NCI-H446 treated with DMSO at 0.1 percent for 48 hours (cell line): Measurements from ENCODE around the gene NPAS1.
"Not testable (repeated sequence)": the region's sequence is repeated elsewhere in the genome, so short reads cannot be mapped to it uniquely, and the experiment has no call there.

Experiments used
- DNase-seq: peaks from one replicate; lab custom pipeline; 2025; lab: John Stamatoyannopoulos, UW

The NPAS1 gene

DNA sequence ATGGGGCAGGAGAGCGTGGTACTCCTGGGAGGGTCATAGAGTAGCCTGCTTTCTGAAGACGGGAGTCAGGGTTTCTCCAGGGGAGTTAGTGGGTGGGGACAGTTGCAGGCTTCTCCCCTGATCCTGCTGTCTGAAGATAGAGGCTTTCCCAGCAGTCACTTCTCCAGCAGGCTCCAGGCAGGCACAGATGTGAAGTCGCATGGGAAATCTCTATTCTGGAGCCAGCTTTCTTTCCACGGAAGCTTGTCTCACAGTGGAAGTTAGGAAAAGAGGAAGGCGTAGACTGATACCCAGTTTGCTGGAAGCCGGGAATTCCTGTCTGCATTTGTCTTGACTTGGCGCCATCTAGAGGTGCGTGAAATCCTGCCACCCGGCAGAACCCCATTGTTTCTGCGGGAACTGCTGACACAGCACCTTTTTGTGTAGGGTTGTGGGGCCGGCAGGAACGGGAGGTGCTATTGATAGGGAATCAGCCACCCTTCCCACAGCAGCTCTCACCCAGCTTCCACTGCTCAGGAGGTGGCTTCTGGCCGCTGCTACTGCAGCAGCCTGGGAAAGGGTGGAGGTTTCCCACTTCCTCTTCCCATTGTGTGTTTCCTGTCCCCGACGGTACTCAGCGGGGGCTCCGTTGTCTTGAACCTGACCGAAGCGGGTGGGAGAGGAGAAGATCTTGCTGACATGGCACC lies 28.5 kb upstream of the NPAS1 start:
- peak; percentile 15 for DNase-seq

DNA sequence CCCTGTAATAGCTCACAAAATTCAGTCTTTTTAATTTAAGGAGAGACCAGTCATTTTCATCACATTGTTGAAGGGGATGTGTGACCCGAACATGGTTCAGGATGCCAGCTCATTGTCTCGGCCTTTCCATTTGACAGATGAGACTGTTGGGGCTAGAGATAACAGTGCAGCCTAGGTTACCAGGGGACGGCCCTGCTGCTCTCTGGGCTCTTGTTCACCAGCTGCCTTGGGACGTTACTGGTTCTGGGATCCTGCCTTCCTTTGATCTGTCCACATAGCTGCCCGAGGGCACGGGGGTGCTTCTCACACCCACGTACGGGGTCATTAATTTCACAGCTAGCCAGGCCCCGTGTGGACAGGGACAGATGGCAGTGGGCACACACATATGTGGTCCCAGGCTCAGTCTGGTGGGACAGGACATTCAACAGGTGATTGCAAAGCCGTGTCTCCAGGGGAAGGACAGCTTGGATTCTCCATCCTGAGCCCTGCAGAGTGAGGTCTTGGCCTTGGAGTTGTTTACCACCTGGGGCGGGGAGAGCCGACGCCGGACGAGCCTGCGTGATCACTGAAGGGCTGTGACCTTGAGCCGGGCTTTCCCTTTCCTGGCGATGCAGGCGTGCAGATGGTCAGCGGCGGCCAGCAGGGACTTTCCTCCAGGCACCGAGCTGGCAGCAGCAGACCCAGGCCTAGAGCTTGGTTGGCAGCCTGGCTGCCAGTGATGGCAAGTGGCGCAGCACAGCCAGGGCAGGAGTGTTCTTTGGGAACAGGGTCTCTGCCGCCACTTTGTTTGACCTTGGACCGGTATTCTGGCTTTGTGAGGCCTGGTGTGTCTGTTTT lies 26.7 kb upstream of the NPAS1 start:
- no peak for DNase-seq

DNA sequence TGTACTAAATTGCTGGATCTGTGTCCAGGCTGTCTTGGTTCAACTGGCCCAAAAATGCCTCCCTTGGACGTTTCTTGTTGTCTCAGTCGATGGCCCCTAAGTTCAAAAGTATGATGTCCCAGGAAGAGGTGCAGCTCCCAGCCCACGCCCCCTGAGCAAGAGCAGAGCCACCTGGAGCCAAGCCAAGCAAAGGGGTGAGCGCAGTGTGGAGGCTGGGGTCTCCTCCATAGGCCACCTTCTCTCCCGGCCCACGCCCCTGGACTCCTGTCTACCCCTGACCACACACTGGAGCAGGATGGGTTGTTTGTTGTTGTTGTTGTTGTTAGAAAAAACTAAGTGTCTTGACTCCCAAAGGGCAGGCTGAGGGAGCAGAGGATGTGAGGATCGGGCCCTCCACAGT lies 26.0 kb upstream of the NPAS1 start:
- DNase-seq = no peak

DNA sequence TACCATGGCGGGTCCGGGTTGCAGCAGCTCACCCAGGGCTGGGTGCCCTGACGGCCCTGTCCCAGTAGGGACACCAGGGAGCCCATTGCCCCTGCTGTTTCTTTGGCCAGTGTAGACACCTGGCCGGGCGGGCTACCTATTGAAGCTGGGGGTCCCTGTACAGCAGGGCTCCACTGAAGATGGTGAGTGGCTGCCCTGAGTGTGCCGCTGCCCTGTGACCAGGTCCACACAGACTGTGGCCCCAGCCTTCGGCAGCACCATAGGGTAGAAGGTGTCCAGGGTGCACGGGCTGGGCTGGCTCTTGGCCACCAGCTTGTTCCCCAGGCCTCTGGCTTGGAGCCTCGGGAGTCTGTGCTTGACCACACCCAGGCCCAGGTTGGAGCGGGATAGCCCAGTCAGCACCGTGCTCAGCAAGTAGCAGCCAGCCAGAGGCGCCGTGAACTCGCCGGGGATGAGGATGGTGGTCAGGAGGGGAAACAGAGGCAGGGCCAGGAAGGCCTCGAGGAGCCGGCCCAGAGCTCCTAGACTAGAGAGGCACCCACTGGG lies 25.4 kb upstream of the NPAS1 start:
- no peak for DNase-seq

DNA sequence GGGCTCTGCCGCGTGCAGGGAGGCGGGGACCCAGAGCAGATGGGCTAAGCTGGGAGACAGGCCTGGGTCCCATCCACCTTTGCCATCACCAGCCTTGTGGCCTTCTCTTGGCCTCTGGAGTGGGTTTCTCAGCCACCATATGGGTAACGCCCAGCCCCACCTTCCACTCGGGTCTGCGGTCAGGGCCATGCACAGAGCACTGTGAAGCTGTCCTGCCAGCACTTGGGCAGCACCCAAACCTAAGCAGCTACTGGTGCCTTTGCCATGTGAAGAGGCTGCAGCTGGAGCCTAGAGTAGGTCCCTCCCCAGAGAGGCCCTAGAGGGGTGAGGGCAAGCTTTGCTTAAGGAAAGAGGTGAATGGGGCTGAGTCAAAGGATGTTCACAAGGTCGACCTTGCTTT lies 24.1 kb upstream of the NPAS1 start:
- DNase-seq = no peak

DNA sequence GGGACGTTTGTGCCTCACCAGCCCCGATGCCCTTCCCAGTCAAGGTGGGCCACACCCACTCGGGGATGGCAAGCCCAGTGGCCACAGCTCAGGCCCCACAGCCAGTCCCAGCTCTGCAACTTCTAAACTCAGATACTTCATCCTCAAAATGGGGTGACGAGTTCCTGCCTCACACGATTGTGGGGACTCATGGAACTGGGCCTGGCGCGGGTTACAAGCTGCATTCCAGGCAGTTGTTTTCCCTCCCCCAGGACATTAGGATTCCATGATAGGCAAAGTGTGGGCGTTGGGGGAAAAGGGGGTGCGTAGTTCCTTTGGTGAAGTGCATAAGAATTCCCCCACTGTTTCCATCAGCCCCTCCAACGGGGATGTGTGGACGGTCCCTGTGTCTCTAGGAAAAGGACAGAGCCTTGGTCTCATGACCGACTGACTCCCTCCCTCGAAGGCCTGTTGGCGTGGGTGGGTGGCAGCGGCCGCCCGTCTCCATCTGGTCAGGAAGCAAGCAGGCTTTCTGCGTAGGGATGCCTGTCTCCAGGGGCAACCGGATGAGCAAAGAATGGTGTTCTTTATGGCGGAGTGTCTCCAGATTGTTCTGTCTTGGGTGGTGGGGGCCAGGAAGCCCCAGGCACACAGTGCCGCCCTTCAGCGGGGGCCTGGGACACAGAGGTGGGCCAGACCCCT lies 21.1 kb upstream of the NPAS1 start:
- no peak for DNase-seq

DNA sequence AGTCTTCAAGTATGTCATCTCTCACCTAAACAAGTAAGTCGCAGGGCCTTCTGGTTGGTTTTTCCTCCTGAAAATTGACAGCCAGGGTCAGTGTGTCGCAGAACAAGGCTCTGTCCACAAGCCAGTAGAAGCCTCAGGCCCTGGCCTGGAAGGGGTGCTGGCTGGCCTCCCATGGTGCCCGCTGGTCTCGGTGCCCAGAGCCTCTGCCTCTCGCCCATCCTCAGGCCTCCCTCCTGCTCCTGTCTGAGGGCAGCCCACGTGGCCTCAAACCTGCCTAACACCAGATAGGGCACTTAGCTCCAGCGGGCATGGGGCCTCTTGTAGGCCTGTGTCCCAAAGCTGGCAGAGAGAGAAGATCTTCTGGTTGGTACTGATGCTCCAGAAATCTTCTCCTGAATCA lies 20.3 kb upstream of the NPAS1 start:
- no peak for DNase-seq

DNA sequence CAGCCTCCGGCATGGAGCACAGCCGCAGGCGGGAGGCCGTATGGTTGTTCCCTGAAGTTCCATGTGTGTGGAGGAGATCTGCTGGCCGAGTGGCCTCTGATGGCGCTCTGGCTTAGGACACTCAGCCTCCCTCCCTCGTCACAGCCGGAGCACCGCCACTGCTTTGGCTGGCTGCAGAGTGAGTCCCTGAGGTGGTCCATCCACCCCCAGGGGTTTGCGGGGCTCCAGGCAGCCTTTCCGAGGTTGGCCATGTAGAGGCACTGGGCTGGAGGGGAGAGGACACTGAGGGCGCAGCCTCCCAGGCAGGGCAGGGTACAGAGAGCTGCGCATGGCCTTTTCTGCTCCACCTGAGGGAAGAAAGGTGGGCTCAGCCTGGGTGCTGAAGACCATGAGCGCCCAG lies 19.8 kb upstream of the NPAS1 start:
- DNase-seq = no peak

DNA sequence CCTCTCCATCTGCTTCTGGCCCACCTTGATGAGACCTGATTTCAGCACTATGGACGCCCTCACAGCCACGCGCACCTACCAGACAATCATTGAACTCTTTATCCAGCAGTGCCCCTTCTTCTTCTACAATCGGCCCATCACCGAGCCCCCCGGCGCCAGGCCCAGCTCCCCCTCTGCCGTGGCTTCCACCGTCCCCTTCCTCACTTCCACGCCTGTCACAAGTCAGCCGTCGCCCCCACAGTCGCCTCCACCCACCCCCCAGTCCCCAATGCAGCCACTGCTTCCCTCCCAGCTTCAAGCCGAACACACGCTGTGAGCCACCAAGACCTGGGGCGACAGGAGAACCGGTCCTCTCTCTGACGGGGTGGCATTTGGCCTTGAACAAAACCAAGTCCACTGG lies 19.3 kb upstream of the NPAS1 start:
- DNase-seq = no peak

DNA sequence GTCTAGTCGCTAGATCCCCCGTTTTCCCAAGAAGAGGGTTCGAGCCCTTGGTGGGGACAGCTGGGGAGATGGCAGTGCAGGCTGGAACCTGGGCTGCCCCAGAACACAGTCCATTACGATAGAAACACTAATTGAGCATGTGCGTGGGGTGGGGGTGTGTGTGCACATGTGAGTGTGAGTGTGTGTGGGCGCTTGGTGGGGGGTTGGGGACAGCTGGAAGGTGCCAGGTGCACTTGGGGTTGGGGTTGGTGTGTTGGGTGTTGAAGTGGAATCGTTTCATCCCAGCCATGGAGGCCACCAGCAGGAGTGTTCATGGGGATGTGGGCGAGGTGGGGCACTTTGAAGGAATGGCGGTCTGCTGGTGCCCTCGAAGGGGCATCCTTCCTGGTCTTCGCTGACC lies 18.1 kb upstream of the NPAS1 start:
- no peak for DNase-seq

DNA sequence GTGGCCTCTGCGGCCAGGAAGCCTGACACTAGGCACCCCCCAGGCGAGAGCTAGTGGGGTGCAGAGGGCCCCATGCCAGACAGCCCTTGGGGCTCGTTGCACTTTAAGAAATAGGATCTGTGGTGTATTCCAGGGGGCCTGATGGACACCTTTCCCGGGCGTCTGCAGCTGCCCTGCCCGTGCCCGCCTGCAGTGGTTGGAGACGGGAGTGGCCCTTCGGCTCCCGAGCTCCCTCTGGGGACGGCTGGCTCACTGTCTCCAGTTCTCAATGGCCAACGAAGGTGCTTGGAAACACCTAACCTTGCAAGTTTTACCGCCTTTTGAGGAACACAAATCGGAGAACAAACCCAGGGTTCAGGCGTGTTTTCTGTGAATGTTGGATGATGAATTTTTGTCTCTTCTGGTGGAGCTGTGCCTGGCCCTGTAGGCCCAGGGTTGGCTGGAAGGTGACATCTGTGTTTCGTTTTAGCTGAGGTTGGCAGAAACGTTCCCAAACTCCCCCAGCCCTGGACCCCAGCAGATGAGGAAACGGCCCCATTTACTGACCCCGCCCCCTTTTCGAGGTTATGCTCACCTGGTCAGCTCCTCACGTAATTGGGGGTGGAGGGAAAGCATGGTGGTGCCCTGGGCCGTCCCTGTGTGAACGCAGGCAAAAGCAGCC lies 17.4 kb upstream of the NPAS1 start:
- no peak for DNase-seq

DNA sequence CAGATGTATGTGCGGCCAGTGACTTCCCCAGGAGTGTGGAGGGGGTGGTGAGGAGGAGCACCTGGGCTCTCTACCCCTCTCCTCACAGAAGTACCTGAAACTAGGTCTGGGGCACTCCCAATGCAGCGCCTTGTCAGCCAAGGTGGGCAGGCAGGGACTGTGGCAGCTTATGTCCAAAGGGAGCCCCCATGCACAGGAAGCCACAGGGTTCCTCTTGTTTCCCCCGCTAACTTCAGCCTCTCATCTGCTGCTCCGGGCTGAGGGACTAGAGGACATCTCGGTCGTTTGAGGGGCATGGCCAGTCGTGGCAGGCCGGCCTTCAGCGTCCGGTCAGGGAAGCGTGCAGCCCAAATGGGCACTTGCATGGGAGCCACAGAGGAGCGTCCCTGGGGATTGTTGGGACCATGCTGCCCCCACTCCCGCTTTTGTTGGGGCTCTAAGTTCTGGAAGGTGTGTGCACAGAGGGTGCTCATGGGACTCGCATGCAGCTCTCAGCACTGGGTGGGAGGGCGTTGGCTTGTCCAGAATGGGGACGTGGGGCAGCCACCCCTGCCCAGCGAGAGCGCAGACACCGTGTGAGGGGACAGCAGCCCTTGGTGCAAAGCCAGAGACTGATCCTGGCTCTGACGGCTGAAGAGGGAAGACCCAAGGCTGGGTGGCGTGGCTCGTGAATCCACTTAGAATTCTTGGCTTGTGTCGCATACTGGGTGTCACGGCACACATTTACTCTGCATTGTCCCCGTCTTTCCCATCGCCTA lies 16.6 kb upstream of the NPAS1 start:
- no peak for DNase-seq

DNA sequence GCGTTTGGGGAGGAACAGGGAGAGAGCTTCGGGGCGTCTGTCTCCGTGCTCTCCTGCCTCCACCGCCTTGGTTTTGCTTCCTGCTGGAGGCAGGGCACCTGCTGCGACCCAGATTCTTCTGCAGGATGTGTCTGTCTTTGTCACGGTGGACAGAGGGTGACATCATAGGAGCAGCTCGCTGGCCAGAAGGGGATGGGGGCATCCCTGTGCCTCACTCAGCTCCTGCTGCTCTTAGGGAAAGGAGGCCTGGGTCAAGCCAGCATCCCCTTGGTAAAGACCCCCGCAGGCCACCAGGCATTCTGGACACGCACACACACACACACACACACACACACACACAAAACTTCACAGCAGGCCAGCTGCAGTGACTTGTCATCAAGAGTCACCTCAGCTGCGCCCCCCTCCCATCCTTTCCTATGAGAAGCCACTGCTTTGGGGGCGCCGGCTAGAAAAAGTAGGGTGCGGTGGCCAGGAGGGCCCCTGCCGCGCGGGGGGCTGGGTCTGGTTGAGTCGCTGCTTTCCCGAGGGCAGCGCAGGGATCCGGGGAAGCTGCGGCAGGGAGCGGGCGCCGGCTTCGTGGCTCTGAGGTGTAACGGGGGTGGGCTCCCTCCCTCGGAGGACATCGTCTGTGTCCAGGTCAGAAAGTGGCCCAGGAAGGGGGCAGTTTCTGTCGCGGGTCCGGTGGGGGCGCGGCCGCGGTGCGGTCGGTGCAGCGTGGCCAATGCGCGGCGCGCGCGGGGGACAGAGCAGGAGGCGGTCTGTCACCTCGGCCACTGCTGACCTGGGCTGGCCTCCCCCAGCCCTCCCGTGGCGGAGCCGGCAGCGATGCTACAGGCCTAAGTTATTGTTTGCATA lies 15.8 kb upstream of the NPAS1 start:
- DNase-seq = no peak

DNA sequence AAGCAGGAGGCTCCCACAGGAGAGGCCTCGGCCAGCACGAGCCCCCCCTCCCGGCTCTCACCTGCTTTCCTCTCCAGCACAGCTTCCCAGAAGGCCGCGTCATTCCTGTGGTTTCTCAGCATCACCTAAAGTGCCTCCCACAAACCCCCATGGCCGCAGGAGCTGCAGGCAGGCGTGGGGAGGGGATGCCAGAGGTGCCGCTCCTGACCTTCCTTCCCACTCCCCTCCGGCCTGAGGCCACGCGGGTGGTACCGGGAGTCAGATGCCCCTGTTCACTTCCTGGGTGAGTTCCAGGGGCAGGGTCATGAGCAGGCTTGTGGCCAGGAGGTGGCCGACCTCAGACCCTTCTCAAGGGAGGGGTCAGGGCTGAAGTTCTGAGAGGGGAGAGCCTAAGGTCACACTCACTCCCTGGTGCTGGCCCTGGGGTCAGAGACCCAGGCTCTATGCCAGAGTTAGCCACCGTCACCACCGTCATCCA lies 14.4 kb upstream of the NPAS1 start:
- no peak for DNase-seq

DNA sequence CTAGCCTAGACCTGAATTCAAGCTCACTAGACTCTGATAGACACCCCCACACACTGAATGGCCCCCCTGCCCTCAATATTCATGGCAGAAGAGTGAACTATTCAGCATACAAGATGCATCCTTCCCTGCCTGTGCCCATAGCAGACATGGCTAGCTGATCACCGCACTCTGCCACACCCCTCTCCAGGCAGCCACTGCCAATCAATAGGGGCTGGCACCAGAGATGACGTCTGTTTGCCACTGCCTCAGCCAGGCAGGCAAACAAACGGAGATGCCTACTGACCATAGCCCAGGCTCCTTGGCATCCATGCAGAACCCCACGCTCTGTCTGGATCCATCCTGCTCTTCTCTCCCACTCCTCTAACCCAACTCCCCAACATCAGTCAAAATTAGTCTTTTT lies 13.8 kb upstream of the NPAS1 start:
- peak; percentile 7 for DNase-seq

DNA sequence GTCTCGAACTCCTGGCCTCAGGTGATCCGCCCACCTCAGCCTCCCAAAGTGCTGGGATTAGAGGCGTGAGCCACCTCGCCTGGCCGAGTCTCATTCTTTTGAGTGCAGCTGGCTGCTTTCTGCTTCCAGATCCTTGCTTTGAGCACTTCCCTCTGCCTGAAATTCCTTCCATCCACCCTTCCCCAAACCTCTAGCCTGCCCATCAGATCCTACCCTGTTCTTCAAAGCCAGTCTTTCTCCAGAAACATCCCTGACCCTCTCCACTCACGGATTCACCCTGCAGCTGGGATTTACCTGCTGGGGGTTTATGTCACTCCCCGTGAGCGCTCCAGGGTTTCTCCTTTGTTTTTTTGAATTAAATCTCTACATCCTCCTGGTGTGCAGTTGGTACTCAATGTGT lies 13.1 kb upstream of the NPAS1 start:
- no peak for DNase-seq

DNA sequence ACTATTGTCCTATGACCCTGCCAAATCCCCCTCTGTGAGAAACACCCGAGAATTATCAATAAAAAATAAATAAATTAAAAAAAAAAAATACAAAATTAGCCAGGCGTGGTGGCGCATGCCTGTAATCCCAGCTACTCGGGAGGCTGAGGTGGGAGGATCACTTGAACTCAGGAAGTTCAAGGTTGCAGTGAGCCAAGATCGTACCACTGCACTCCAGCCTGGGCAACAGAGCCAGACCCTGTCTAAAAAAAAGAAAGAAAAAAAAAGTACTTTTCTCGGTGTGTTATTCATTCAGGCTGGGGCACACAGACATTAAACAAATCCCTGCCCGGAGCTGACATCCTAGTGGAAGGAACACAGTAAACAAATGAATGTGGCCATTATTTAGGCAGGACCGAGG lies 9.1 kb upstream of the NPAS1 start:
- DNase-seq = not testable (repeated sequence)

DNA sequence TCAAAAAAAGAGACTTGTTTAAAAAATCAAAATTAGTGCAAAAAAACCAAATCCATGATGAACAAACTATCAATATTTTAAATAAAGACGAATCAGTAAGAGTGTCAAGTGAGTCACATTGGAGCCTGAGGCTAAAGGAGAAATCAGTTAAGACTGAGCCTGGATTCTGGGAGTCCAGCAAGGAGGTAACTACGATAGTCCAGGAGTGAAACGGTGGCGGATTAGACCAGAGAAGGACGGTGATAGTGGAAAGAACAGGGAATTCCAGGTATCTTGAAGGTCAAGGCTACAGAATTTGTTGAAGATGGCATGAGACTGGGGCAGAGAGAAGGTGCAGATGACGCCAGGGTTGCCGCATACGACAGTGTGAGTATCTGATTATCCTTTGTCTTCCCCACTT lies 7.0 kb upstream of the NPAS1 start:
- DNase-seq = no peak

DNA sequence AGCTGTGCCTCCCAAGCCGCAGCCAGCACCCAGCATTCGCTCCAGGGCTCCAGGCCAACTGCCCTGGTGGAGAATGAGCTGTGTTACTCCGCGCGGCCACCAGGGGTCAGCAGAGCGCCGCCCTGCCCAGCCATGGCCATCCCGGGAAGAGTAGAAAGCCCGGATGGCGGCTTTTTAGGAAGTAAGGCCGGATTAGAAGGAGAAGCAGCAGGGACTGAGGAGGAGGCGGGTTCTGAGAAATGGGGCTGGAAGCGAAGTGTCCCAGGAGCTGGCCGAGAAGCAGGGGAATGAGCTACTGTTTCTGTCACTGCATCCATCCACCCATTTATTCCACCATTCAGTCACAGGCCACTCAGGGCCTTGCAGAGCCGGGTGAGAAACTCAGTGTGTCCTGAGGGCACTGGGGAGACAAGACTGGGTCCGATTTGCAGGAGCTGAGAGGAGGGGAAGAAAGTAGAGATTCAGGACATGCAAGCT lies 6.6 kb upstream of the NPAS1 start:
- peak; percentile 45 for DNase-seq

DNA sequence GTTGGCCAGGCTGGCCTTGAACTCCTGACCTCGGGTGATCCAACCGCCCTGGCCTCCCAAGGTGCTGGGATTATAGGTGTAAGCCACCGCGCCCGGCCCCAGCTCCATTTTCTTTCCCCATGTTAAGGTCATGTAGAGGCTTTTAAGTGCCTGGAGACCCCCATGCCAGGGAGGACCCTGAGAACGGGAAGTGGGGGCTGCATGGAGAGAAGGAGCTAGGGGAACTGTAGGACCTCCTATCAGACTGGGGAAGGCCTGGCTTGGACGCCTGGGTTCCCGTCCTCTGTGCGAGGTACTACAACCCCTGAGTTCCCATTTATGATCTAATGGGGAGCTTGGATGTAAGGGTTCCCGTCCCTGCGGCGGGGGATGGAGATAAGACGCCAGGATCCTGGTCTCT lies 714 bp upstream of the NPAS1 start:
- DNase-seq = no peak
